ENCODE measurements around the gene NEURL1. TPM values are rescaled to one million over a fixed set of nuclear protein-coding genes. Genes with fewer than 3 reads are reported as not detected.

NEURL1 gene
- total and polyA plus RNA-seq, 2 experiments from 2014 or later, result 1.1 to 1.5 TPM

- no peak overlapping the region for H3K27ac ChIP-seq
- peaks cover 12% of the 10 kb centered on the region for H3K4me1 ChIP-seq (ENCODE audit: insufficient read depth)
- peaks cover 26% of the 10 kb centered on the region for H3K27me3 ChIP-seq (replicated peaks; ENCODE audit: insufficient read depth)
- in situ Hi-C loops (cut with MboI), result no loop called here
- H3K4me2 ChIP-seq (ENCODE audit: unreplicated experiment), result peak overlapping the region; percentile 41
- DNase-seq, result peak; percentile 87
- no peak overlapping the region for H3K9ac ChIP-seq
- 56 to 59% methylated on average over 7 of the region's 7 CpGs for whole genome bisulfite sequencing, 2 experiments (ENCODE audit: low coverage in 1 of 2, low lambda C conversion rate in 2 of 2, missing lambda C conversion rate in 2 of 2)
- no peaks in the 10 kb centered on the region for H3K79me2 ChIP-seq (ENCODE audit: insufficient read depth)
- H3K9me2 ChIP-seq (ENCODE audit: insufficient read depth), result no peaks in the 10 kb centered on the region
- peaks cover 11% of the 10 kb centered on the region for H3F3A ChIP-seq (ENCODE audit: insufficient read depth)
- no peak overlapping the region for H2AFZ ChIP-seq
- no peaks in the 10 kb centered on the region for H3K9me3 ChIP-seq (ENCODE audit: low read depth)
- no peak overlapping the region for H3K4me3 ChIP-seq
- TF ChIP-seq EZH2phosphoT487 (IDR thresholded peaks at IDR 0.05; ENCODE audit: insufficient read depth, low read depth) (no peak), EZH2 (IDR thresholded peaks at IDR 0.05; ENCODE audit: insufficient read depth, poor library complexity, severe bottlenecking) (no peak)
- no peaks in the 10 kb centered on the region for H3K36me3 ChIP-seq (ENCODE audit: low read depth)
- no peaks in the 10 kb centered on the region for H4K20me1 ChIP-seq (ENCODE audit: insufficient read depth)
Observed at GRCh38 chr10:103491729-103492364, 1.7 kb upstream of the NEURL1 start.

DNA sequence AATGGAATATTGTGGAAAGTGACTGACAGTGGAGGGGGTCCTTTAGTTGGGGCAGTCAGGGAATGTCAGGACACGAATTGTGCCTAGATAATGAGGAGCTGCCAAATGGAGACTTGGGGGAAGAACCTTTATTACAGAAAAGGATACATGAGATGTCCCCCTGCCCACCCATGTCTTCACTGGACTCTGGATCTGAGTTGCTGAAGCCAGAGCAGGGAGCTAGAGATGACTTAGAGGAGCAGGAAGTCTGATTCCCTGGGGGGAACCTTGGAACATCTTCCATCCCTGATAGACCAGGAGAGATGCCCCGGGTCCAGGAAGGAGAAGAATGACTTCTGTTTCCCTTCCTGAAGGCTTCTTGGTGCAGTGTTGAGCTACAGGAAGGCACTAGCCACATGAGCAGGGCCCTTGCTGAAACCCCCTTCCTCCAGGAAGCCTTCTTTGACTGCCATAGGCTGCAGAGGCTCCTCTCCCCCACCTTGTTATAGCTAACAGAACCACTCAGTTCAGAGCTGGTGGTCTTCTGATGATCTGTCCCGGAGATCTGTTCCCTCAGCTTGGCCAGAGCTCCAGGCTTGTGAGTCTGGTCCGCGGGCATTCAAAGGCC is 747 bp upstream of the NEURL1 start:
- Histone ChIP-seq H4K20me1 (ENCODE audit: insufficient read depth) (no peaks in the 10 kb centered on the region), H3K79me2 (ENCODE audit: insufficient read depth) (no peaks in the 10 kb centered on the region), H3K36me3 (ENCODE audit: low read depth) (no peaks in the 10 kb centered on the region), H3F3A (ENCODE audit: insufficient read depth) (peaks cover 11% of the 10 kb centered on the region), H3K9me3 (ENCODE audit: low read depth) (no peaks in the 10 kb centered on the region), H3K9ac (no peak overlapping the region), H3K4me1 (ENCODE audit: insufficient read depth) (peaks cover 12% of the 10 kb centered on the region), H2AFZ (no peak overlapping the region), H3K4me3 (no peak overlapping the region; the same call in 1 of the 2 replicates), H3K9me2 (ENCODE audit: insufficient read depth) (no peaks in the 10 kb centered on the region), H3K4me2 (ENCODE audit: unreplicated experiment) (peak overlapping the region; percentile 65), H3K27me3 (replicated peaks; ENCODE audit: insufficient read depth) (peaks cover 35% of the 10 kb centered on the region), H3K27ac (no peak overlapping the region)
- in situ Hi-C loops (cut with MboI), result no loop called here
- TF ChIP-seq EZH2 (IDR thresholded peaks at IDR 0.05; ENCODE audit: insufficient read depth, poor library complexity, severe bottlenecking), result no peak
- TF ChIP-seq EZH2phosphoT487 (IDR thresholded peaks at IDR 0.05; ENCODE audit: insufficient read depth, low read depth), result no peak
- peak; percentile 21 for DNase-seq
- 53 to 58% methylated on average over 5 of the region's 5 CpGs for WGBS, 2 experiments (ENCODE audit: low coverage in 1 of 2, low lambda C conversion rate in 2 of 2, missing lambda C conversion rate in 2 of 2)

DNA sequence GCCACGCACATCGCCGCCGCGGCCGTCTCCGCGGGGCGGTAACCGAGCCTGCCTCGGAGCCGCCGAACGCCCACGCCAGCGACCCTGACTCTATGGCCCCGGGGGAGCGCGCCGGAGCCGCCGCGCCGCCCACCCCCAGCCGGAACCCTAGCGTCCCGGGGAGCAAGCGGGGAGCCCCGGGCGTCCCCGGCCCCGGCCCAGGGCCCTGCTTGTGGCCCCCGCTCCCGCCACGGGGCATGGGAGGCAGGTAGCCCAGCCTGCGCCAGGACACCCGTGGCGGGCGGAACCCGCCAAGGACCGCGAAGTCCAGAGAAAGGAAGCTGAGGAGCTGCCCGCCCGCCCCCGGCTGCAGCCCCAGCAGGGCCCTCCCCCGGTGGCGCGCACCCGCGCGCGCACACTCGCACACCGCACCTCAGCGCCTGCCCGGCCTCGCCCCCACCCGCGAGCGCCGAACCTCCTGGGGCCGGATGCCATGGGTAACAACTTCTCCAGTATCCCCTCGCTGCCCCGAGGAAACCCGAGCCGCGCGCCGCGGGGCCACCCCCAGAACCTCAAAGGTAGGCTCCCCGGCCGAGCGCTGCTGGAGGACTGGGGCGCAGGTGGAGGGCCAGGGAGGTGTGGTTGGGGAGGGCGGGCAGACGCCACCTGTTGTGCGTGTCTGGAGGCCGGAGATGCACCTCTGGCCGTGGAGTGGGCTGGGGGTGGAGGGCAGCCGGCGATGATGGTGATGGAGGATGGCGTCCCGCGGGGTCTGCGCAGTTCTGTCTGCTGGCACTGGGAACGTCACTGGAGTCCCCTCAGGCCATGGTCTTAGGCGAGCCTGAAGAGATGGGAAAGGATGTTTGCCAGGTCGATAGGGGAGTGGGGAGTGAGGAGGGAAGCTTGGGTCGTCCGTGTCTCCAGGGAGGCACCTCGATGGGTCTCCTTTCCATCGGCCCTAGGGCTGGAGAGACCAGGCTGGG is 692 bp downstream of the NEURL1 start:
- peaks cover 12% of the 10 kb centered on the region for H3K4me1 ChIP-seq (ENCODE audit: insufficient read depth)
- peak overlapping the region; percentile 59 for H2AFZ ChIP-seq
- in situ Hi-C loops (cut with MboI), result no loop called here
- no peak for TF ChIP-seq EZH2phosphoT487 (IDR thresholded peaks at IDR 0.05; ENCODE audit: insufficient read depth, low read depth)
- H3K27me3 ChIP-seq (replicated peaks; ENCODE audit: insufficient read depth), result peaks cover 36% of the 10 kb centered on the region
- H3K36me3 ChIP-seq (ENCODE audit: low read depth), result no peaks in the 10 kb centered on the region
- 0 out of 2 replicates have a peak overlapping the region, but pooled peaks have one; percentile 25 for H3K9ac ChIP-seq
- H3K27ac ChIP-seq, result no peak overlapping the region
- no peaks in the 10 kb centered on the region for H3K79me2 ChIP-seq (ENCODE audit: insufficient read depth)
- H3K4me2 ChIP-seq (ENCODE audit: unreplicated experiment), result peak overlapping the region; percentile 65
- peaks cover 11% of the 10 kb centered on the region for H3F3A ChIP-seq (ENCODE audit: insufficient read depth)
- 8 to 10% methylated on average over 43 to 67 of the region's 92 CpGs for WGBS, 2 experiments (ENCODE audit: low coverage in 1 of 2, low lambda C conversion rate in 2 of 2, missing lambda C conversion rate in 2 of 2)
- H3K9me2 ChIP-seq (ENCODE audit: insufficient read depth), result no peaks in the 10 kb centered on the region
- no peaks in the 10 kb centered on the region for H4K20me1 ChIP-seq (ENCODE audit: insufficient read depth)
- DNase-seq, result peak; percentile 45
- H3K9me3 ChIP-seq (ENCODE audit: low read depth), result no peaks in the 10 kb centered on the region
- peak overlapping the region; percentile 66 for H3K4me3 ChIP-seq

- no peaks in the 10 kb centered on the region for H3K79me2 ChIP-seq (ENCODE audit: insufficient read depth)
- H3K4me3 ChIP-seq, result no peak overlapping the region
- H3K4me1 ChIP-seq (ENCODE audit: insufficient read depth), result peaks cover 12% of the 10 kb centered on the region
- in situ Hi-C loops (cut with MboI), result no loop called here
- no peak for DNase-seq
- WGBS, 2 experiments (ENCODE audit: low coverage in 1 of 2, low lambda C conversion rate in 2 of 2, missing lambda C conversion rate in 2 of 2), result 90 to 95% methylated on average over 3 of the region's 3 CpGs
- H3F3A ChIP-seq (ENCODE audit: insufficient read depth), result peaks cover 11% of the 10 kb centered on the region
- no peak overlapping the region for H3K4me2 ChIP-seq (ENCODE audit: unreplicated experiment)
- no peak overlapping the region for H2AFZ ChIP-seq
- no peaks in the 10 kb centered on the region for H3K9me3 ChIP-seq (ENCODE audit: low read depth)
- peaks cover 36% of the 10 kb centered on the region for H3K27me3 ChIP-seq (replicated peaks; ENCODE audit: insufficient read depth)
- no peaks in the 10 kb centered on the region for H4K20me1 ChIP-seq (ENCODE audit: insufficient read depth)
- H3K36me3 ChIP-seq (ENCODE audit: low read depth), result no peaks in the 10 kb centered on the region
- no peaks in the 10 kb centered on the region for H3K9me2 ChIP-seq (ENCODE audit: insufficient read depth)
- TF ChIP-seq EZH2 (IDR thresholded peaks at IDR 0.05; ENCODE audit: insufficient read depth, poor library complexity, severe bottlenecking) (no peak), EZH2phosphoT487 (IDR thresholded peaks at IDR 0.05; ENCODE audit: insufficient read depth, low read depth) (no peak)
- H3K27ac ChIP-seq, result no peak overlapping the region
- H3K9ac ChIP-seq, result no peak overlapping the region
Observed at GRCh38 chr10:103495321-103495720, 1.8 kb downstream of the NEURL1 start.

All from GM23248 (cell line).